ENCODE results near the gene E2F4. TPM values are rescaled to one million over a fixed set of nuclear protein-coding genes. Genes with fewer than 3 reads are reported as not detected.

The E2F4 gene
- polyA plus RNA-seq, 1 donor from 2014 or later, result 73.7 TPM

- no peaks in the 10 kb centered on the region for H3K9me3 Mint-ChIP-seq
- H3K27me3 Mint-ChIP-seq, result no peaks in the 10 kb centered on the region
- peaks cover 19 to 35% (median 30%) of the 10 kb centered on the region in 3 donors for H3K4me1 Mint-ChIP-seq
- H3K4me3 Mint-ChIP-seq, result peak overlapping the region in 1 of 4 donors; percentile 87
- H3K36me3 Mint-ChIP-seq, result no peaks in the 10 kb centered on the region
- H3K27ac Mint-ChIP-seq, result no peak overlapping the region
Observed at GRCh38 chr16:67154578-67155294, 37.2 kb upstream of the E2F4 start.

- H3K27ac Mint-ChIP-seq, result peak overlapping the region in 1 of 3 donors; percentile 97
- no peaks in the 10 kb centered on the region for H3K36me3 Mint-ChIP-seq
- H3K27me3 Mint-ChIP-seq, result no peaks in the 10 kb centered on the region
- no peaks in the 10 kb centered on the region for H3K9me3 Mint-ChIP-seq
- H3K4me3 Mint-ChIP-seq, result peak overlapping the region; percentile 20 to 87 (median 70)
- peaks cover 19 to 38% (median 30%) of the 10 kb centered on the region in 3 donors for H3K4me1 Mint-ChIP-seq
Observed at GRCh38 chr16:67155295-67156142, 36.4 kb upstream of the E2F4 start.

- Mint-ChIP-seq H3K36me3 (no peaks in the 10 kb centered on the region), H3K27ac (peak overlapping the region; percentile 14 to 97 (median 19)), H3K27me3 (peaks cover 4% of the 10 kb centered on the region), H3K4me1 (peaks cover 25 to 34% (median 34%) of the 10 kb centered on the region in 3 donors), H3K9me3 (no peaks in the 10 kb centered on the region), H3K4me3 (peak overlapping the region in 2 of 4 donors; percentile 63 to 72)
Observed at GRCh38 chr16:67156143-67156844, 35.7 kb upstream of the E2F4 start.

GRCh38 chr16:67157106-67157748 is 34.7 kb upstream of the E2F4 start:
- H3K27ac Mint-ChIP-seq, result peak overlapping the region; percentile 94 to 97 (median 97)
- peaks cover 11% of the 10 kb centered on the region for H3K27me3 Mint-ChIP-seq
- no peaks in the 10 kb centered on the region for H3K36me3 Mint-ChIP-seq
- H3K9me3 Mint-ChIP-seq, result no peaks in the 10 kb centered on the region
- H3K4me1 Mint-ChIP-seq, result peaks cover 27 to 34% (median 34%) of the 10 kb centered on the region in 3 donors
- H3K4me3 Mint-ChIP-seq, result peak overlapping the region in 1 of 4 donors; percentile 99

GRCh38 chr16:67157892-67158635 is 33.9 kb upstream of the E2F4 start:
- H3K27me3 Mint-ChIP-seq, result peaks cover 17% of the 10 kb centered on the region
- peak overlapping the region; percentile 94 to 97 (median 97) for H3K27ac Mint-ChIP-seq
- H3K36me3 Mint-ChIP-seq, result no peaks in the 10 kb centered on the region
- peak overlapping the region; percentile 91 to 99 (median 94) for H3K4me3 Mint-ChIP-seq
- peaks cover 32 to 38% (median 34%) of the 10 kb centered on the region in 3 donors for H3K4me1 Mint-ChIP-seq
- no peaks in the 10 kb centered on the region for H3K9me3 Mint-ChIP-seq

GRCh38 chr16:67158637-67159600 is 33.0 kb upstream of the E2F4 start:
- H3K27me3 Mint-ChIP-seq, result peaks cover 19% of the 10 kb centered on the region
- H3K9me3 Mint-ChIP-seq, result no peaks in the 10 kb centered on the region
- H3K4me3 Mint-ChIP-seq, result peak overlapping the region; percentile 91 to 99 (median 94)
- H3K4me1 Mint-ChIP-seq, result peaks cover 32 to 38% (median 35%) of the 10 kb centered on the region in 3 donors
- H3K27ac Mint-ChIP-seq, result peak overlapping the region; percentile 94 to 97 (median 97)
- H3K36me3 Mint-ChIP-seq, result no peaks in the 10 kb centered on the region

GRCh38 chr16:67161595-67162058 is 30.3 kb upstream of the E2F4 start:
- peak overlapping the region in 1 of 4 donors; percentile 99 for H3K4me3 Mint-ChIP-seq
- no peaks in the 10 kb centered on the region for H3K36me3 Mint-ChIP-seq
- H3K27me3 Mint-ChIP-seq, result peaks cover 34% of the 10 kb centered on the region
- no peaks in the 10 kb centered on the region for H3K9me3 Mint-ChIP-seq
- H3K27ac Mint-ChIP-seq, result peak overlapping the region in 2 of 3 donors; percentile 82 to 97
- H3K4me1 Mint-ChIP-seq, result peaks cover 30 to 32% (median 30%) of the 10 kb centered on the region in 3 donors

- peaks cover 22 to 26% (median 25%) of the 10 kb centered on the region in 3 donors for H3K4me1 Mint-ChIP-seq
- no peaks in the 10 kb centered on the region for H3K36me3 Mint-ChIP-seq
- H3K27me3 Mint-ChIP-seq, result peaks cover 41% of the 10 kb centered on the region
- no peaks in the 10 kb centered on the region for H3K9me3 Mint-ChIP-seq
- peak overlapping the region in 3 of 4 donors; percentile 75 to 99 (median 87) for H3K4me3 Mint-ChIP-seq
- peak overlapping the region in 2 of 3 donors; percentile 82 to 97 for H3K27ac Mint-ChIP-seq
Observed at GRCh38 chr16:67162506-67163163, 29.3 kb upstream of the E2F4 start.

- H3K4me1 Mint-ChIP-seq, result peaks cover 14 to 21% (median 18%) of the 10 kb centered on the region in 3 donors
- no peaks in the 10 kb centered on the region for H3K36me3 Mint-ChIP-seq
- peak overlapping the region; percentile 68 to 99 (median 80) for H3K4me3 Mint-ChIP-seq
- H3K27me3 Mint-ChIP-seq, result peaks cover 48% of the 10 kb centered on the region
- H3K9me3 Mint-ChIP-seq, result no peaks in the 10 kb centered on the region
- H3K27ac Mint-ChIP-seq, result peak overlapping the region in 2 of 3 donors; percentile 63 to 64
Observed at GRCh38 chr16:67163164-67163998, 28.6 kb upstream of the E2F4 start.

GRCh38 chr16:67163999-67164558 is 27.9 kb upstream of the E2F4 start:
- Mint-ChIP-seq H3K4me3 (peak overlapping the region; percentile 68 to 82 (median 72)), H3K9me3 (no peaks in the 10 kb centered on the region), H3K27me3 (peaks cover 54% of the 10 kb centered on the region), H3K36me3 (no peaks in the 10 kb centered on the region), H3K4me1 (peaks cover 11 to 14% (median 12%) of the 10 kb centered on the region in 3 donors), H3K27ac (peak overlapping the region in 2 of 3 donors; percentile 63 to 64)

- peak within 1 kb of the TSS; percentile 68 to 82 (median 76) for H3K4me3 Mint-ChIP-seq
- H3K36me3 Mint-ChIP-seq, result no peaks in the 10 kb centered on the region
- H3K4me1 Mint-ChIP-seq, result peaks cover 12 to 15% (median 12%) of the 10 kb centered on the region in 3 donors
- peaks cover 54% of the 10 kb centered on the region for H3K27me3 Mint-ChIP-seq
- peak within 1 kb of the TSS in 2 of 3 donors; percentile 63 to 79 for H3K27ac Mint-ChIP-seq
- H3K9me3 Mint-ChIP-seq, result no peaks in the 10 kb centered on the region
Observed at GRCh38 chr16:67164599-67165061, 27.3 kb upstream of the E2F4 start, which contains the start of gene HSF4. Gene HSF4 (plus strand): TSS chr16:67164745. CDS start chr16:67164812, 67 bp downstream.

All from IgD-negative memory B cell (primary cell).